PC-9 (cell line): ENCODE data around the gene PIK3R6.

Source experiments
- CTCF ChIP-seq: fragments of 200-600 bp; sonication (generic); conservative IDR thresholded peaks from 2 replicates; pipeline ENCODE4 v1.6.1; 2017; ENCODE audit warnings: mixed run types, antibody characterized with exemption, mild to moderate bottlenecking, moderate library complexity
- EZH2 ChIP-seq: fragments of 200-600 bp; sonication (generic); IDR thresholded peaks from 2 replicates; pipeline ENCODE4 v1.8.0; 2017; ENCODE audit warnings: antibody characterized with exemption, low read depth

DNA sequence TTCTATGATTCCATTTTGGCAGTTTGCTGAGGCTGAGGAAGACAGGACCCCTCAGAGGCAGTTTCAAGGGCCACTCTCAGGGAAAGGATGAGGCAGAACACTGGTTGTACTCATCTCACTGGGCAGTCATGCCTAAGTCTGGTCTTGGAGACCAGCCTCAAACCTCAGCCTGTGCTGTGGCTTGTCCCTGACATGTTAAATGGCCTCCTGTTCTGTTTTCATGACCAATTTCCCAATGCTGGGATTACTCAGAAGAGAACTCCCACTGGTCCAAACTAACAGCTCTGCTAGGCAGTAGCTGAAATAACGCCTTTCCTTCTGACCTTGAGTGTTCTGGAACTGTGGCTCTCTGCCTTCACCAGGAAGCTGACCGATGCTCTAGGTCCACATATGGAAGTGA, 100.7 kb downstream of the PIK3R6 start:
- TF ChIP-seq CTCF (no peak), EZH2 (no peak)
